RKO (cell line): ENCODE results near the gene CAVIN2.
A peak's percentile ranks its signal among the peaks of the same experiment; 100 is the strongest.

Source experiments
- DNase-seq: peaks from one replicate; pipeline ENCODE4 v3.0.0-alpha.2; 2016; ENCODE audit warnings: low spot score

Gene CAVIN2, protein sequence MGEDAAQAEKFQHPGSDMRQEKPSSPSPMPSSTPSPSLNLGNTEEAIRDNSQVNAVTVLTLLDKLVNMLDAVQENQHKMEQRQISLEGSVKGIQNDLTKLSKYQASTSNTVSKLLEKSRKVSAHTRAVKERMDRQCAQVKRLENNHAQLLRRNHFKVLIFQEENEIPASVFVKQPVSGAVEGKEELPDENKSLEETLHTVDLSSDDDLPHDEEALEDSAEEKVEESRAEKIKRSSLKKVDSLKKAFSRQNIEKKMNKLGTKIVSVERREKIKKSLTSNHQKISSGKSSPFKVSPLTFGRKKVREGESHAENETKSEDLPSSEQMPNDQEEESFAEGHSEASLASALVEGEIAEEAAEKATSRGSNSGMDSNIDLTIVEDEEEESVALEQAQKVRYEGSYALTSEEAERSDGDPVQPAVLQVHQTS

DNA sequence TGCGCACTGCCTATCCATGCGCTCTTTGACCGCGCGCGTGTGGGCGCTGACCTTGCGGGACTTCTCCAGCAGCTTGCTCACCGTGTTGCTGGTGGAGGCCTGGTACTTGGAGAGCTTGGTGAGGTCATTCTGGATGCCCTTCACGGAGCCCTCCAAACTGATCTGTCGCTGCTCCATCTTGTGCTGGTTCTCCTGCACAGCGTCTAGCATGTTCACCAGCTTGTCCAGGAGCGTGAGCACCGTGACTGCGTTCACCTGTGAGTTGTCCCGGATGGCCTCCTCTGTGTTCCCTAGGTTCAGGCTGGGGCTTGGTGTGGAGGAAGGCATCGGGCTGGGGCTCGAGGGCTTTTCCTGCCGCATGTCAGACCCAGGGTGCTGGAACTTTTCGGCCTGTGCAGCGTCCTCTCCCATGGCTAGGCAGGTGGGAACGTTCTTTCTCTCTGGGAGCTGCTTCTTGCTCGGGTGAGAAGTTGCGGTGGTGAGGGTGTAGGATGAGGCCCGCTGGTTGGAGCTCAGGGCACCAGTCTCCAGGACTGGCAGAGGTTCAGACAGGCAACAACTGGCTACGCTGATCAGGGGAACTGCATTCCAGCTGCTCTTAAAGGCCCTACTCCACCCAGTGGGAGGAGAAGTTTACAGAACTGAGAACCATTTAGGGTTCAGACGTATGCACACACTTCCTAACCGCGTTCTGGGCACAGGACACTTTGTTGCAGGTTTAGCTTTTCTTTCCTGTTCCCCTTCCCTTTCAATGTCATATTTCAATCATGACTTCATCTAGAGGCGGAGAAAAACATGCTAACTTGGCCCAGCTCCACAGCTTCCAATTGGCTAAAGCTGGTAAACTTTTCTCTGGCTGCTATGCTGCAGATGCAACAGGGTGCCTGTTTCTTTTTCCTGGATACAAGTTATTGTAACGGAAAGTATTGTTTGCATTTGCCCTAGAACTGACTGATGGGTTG, at the start of gene CAVIN2:
CAVIN2 (minus strand) TSS at position 574 of the 962 bp plus-strand sequence; CDS start at position 411, 163 bp downstream.
- no peak for DNase-seq

DNA sequence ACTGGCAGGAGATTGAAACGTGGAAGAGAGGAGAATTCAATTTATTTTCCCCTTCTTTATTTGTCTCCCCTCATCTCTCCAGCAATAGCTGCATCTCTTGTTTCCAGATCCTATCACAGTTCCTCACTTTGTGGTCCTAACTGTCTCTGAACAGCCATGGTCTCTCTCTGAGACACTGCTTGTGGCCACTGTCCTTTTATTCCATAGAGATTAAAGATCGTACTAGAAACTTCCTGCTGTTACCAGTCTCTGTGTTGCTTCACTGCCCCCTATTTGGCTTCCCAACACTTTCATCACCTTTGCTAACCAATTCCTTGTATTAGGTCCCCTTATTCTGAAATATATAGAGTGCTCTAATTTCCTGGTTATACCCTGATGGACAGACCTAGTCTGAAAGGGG, 48.9 kb upstream of the CAVIN2 start:
- no peak for DNase-seq

DNA sequence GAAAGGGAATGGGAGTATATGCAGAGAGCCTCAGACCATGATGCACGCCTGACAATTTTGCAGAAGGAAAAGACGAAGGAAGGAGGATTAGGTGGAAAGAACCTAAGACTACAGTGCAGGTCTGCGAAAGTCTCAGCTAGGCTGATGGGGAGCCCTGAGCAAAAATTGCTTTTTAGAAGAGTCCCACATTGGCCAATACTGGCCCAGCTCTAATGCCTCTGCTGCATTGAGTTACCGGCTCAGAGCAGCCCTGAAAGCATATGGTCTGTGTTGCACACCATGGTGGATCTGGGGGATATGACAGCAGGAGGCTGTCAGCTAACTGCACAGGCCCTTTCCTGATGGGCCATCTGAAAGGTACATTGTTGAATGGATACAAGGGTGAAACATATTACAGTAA, 48.3 kb upstream of the CAVIN2 start:
- DNase-seq: no peak

DNA sequence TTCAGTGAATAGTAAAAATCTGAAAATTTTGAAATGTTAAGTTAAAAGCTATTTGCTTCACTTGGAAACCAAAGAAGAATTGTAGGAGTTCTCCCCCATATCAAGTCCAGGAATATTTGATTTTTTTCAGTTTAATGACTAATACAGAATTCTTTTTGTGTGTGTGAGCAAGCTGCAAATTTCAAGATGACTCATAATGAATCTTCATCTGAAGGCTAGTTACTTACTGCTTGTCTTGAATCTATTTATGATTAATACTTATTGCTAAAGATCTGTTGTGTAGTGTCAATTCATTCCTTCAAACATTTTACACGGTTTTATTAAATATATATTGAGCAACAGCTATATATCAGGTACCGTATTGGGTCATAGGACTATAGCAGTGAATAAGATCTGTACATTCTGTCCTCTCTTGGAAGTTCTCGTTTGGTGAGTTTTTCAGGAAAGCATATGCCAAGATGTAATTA, 47.8 kb upstream of the CAVIN2 start:
- peak; percentile 91 for DNase-seq

DNA sequence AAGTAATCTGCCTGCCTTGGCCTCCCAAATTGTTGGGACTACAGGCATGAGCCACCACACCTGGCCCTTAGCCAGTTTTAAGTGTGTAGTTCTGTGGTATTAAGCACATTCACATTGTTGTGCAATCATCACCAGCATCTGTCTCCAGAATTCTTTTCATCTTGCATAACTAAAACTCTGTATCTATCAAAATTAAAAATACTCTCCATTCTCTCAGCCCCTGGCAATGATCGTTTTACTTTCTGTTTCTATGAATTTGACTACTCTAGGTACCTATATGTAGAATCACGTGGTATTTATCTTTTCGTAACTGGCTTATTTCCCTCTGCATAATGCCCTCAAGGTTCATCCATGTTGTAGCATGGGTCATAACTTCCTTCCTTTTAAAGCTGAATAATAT, 45.5 kb upstream of the CAVIN2 start:
- DNase-seq: no peak

DNA sequence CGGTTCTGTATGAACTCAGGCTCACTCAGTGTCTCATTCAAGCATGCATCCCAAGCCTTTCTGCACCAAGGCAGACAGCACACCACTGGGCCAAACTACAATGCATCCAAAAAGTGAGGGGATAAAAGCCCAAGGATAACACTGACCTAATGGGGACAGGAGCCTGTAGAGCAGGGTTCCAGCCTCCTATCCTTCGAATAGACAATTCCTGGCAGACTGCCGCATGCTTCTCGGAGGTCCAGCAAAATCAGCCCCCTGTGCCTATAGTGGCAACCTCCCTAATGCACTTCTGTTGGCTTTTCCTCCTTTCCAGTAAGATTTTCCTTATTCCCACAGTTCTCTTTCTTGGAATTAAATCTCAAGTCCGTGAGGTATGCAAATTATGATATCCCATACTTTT, 44.8 kb upstream of the CAVIN2 start:
- no peak for DNase-seq

DNA sequence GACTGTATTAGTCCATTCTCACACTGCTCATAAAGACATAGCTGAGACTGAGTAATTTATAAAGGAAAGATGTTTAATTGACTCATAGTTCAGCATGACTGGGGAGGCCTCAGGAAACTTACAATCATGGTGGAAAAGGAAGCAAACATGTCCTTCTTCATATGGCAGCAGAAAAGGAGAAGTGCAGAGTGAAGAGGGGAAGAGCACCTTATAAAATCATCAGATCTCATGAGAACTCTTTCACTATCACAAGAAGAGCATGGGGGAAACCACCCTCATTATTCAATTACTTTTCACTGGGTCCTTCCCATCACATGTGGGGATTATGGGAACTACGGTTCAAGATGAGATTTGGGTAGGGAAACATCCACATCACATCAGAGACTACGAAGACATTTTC, 43.0 kb upstream of the CAVIN2 start:
- no peak for DNase-seq

DNA sequence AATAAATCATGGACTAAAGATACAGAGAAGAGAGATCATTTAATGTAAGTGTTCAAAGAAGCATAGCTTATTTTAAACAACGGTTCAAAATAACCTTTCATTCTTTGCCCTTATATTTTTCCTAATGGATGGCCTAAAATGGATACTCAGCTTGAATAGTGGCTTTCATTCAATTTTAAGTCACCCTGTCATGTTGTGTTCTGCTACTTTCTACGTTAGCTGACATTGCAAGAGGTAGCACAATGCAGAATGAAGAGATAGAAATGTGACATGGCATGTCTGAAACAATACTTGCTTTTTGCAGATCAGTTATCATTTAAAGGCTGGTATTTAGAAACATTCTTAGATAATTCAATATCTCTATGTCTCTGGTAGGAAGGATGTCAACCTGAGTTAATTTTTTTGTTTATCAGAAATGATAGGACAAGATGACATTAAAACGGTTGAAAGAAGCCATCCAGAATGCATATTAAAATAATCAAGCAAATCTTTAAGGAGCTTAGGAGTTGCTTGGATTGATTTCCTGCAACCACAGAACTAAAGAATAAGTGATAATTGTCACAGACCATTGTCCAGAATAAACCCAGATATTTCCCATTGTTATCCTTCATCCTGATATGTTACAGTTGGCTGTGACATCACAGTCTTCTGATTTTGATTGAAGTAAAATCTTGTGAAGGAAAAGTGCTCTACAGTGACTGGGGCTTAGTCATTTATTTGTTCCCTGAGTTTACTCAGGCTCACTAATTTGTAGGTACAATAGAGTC, 41.7 kb upstream of the CAVIN2 start:
- DNase-seq: no peak

DNA sequence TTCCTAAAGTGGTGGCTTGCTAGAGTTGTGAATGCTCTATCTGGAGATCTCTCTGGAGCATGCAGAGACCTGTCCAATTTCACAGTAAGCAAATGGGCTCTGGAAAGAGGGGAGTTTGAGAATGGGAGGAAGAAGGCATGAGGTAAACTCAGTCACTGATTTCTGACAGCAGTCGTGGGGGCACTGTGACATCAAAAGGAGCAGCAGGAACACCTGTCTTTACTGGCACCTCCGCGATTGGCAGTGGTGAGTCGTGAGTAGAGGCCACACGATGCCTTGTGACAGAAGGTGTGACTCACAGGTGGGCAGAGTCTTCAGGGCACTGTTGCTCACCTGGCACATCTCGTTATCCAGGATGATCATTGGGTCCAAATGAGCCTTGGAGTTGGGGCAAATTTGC, 38.8 kb upstream of the CAVIN2 start:
- no peak for DNase-seq

DNA sequence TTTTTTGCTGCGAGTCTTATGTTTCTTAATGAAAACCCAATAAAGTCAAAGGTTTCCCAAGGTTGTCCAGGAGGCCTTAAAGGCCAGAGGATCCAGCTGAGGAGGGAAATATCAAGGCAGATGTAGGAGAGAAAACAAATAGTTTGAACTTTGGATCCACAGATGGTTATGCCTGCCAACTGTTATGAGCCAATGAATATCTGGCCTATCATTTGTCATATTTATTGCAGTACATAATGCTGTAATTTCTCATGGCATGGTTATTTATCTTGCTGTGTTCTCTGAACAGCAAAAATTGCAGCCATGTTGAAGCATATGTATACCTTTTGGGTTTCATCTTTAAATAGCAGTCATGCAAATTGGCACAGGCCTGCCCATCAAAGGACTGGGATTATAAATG, 38.2 kb upstream of the CAVIN2 start:
- no peak for DNase-seq

DNA sequence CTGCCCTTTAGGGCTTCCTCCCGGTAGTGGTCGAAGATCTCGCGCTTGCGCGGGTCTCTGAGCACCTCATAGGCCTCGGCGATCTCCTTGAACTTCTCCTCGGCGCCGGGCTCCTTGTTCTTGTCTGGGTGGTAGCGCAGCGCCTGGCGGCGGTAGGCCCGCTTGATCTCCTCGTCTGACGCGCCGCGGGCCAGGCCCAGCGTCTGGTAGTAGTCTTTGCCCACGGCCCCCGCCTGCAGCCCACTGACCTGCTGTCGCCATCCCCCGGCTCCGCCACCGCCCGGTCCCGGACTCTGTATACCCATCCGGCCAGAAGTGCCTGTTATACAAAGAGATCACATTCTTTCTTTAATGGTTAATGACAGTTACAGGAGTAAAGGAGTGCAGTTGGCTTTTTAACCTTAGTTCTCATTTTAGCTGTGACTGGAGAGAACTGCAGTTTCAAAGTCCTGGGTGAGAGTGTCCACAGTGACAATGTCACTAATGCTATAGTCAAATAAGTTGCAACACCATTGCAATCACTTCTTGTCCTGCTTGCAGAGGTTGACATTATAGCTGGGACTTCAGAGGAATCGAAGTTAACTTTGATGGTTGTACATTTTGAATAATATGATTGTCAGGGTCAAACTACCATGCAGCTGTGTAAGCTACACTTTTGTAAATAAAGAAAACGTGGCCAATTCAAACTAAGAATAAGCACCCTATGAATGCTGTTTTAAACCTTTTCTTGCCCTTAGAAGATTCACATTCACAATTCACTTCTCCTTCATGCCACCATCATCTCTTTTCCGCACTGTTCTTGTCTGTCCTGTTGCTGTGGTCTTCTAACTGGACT, 35.3 kb upstream of the CAVIN2 start:
- no peak for DNase-seq

DNA sequence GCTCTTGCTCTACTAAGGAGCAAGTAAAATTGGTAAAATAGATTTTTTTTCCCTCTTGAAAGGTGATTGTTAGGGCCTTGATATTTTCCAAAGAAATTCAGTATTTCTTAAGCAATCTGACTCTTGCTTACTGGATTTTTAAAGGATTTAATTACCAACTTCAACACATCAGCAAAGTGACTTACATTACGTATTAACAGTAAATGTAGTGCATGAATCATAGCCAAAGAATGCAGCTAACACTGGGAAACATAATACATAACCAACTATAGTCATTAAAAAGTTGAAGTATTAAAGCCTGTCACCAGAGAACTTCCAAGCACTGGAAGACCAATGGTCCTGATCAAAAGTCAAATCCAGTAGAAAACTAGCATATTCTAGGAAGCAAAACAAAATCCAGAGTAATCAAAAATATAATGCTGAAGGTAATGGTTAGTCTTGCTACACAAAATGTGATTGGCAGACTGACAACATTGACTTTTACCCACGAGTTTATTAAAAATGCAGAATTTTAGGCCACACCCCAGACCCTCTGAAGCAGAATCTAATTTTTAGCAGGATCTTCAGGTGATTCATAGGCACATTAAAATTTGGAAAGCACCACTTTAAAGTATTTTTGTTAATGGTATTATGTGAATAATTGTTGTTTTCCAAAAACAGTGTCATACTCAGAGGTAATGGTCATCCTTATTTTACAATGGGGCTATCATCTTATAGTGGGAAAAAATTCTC, 31.8 kb upstream of the CAVIN2 start:
- peak; percentile 68 for DNase-seq

DNA sequence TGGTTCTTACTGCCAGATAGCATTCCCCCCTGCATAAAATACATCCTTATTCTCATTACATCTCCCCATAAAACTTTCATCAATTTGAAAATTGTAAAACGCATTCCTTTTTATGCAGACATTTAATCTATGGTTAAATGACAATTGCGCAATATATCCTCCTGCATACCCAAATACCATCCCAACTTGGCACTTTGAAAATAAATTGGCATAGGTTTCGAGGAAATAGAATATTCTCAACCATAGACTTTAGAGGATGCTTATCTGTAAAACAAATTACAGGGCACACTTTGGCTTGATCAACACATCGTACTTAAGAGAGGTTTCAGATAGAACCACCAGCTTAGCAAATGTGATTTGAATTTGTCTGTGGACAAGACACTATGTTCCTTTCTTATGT, 31.0 kb upstream of the CAVIN2 start:
- no peak for DNase-seq

DNA sequence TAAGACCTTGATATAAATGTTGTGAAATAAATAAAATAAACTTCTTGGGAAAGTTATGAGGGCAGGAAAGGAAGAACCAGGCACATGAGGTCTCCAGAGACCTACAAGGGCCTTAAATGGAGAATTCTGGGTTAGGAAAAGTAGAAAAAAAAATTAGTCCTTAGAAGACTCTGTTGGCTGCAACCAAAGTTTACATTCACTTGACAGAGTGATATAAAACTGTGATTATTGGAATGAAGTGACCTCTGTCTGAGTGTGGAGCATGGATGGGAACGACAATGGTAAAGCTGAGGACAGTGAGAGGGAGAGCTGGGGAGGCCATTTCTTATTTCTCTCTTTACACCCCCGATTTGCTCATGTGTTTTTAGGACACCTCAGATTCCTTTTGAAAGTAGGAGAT, 29.0 kb upstream of the CAVIN2 start:
- DNase-seq: no peak

DNA sequence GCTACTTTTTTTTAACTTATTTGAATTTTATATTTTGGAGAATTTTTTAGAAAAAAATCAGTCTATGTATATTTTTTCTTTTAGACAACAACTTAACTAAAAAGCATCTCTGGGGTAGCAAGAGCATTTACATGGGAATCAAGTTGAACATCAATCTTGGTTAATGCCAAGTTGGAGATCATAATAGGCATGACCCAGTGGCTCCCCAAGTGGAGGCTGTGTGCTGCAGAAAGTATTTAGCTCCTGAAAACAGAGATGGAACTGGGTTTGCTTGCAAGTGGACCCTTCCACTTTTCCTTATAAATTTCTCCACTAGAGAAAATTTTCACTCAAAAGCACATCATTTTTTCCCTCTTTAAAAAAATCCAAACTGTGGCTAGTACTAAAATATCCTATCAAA, 23.9 kb upstream of the CAVIN2 start:
- DNase-seq: no peak

DNA sequence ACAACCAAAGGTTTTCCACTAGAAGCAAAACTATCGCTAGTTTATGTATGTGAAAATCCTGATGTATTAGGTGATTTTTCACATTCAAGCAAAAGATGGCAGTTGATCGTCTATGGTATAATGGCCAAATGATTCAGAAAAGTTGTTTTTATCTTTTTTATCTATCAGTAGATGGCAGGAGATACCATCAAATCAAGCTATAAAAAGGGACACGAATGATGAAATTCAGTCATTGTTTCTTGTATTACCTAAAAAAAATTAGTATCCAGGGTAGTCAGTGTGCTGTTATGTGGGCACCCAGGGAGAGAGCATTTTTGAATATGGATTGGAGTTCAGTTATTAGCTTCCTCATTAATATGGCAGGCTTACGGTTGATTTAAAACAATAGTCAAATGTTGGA, 22.9 kb upstream of the CAVIN2 start:
- no peak for DNase-seq

DNA sequence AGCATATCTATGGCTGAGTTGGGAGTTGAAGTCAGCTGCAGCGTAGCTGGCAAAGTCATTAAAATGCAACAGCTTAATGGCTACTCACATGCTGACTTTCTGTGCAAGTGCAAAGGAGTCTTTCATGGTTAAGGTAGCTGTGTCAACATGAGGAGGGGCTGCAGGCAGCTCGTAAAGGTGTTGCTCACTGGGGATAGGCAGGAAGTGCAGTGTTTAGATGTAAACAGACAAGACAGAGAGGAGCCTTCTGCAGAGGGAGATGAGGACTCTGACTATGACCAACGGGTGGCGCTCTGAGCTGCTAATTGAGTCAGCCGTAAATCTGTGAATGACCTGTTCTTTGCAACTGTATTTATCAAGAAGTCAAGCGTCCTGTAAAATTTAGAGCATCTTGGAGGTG, 22.3 kb upstream of the CAVIN2 start:
- peak; percentile 4 for DNase-seq

DNA sequence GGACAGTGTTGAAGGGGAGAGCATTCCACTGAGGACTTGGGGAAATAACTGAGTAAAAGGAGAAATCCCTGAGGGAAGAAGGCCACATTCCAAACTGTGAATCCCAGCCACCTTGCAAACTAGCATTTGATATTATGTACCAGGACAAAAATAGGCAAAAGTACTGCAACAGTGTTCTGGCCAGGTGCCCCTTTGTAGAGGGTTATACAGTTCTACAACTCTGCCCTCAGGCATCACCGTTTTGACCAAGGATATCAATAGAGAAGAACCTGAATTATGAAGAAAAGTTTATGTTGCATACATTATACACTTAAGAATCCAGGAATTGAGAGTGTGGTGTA, 20.6 kb upstream of the CAVIN2 start:
- DNase-seq: no peak

DNA sequence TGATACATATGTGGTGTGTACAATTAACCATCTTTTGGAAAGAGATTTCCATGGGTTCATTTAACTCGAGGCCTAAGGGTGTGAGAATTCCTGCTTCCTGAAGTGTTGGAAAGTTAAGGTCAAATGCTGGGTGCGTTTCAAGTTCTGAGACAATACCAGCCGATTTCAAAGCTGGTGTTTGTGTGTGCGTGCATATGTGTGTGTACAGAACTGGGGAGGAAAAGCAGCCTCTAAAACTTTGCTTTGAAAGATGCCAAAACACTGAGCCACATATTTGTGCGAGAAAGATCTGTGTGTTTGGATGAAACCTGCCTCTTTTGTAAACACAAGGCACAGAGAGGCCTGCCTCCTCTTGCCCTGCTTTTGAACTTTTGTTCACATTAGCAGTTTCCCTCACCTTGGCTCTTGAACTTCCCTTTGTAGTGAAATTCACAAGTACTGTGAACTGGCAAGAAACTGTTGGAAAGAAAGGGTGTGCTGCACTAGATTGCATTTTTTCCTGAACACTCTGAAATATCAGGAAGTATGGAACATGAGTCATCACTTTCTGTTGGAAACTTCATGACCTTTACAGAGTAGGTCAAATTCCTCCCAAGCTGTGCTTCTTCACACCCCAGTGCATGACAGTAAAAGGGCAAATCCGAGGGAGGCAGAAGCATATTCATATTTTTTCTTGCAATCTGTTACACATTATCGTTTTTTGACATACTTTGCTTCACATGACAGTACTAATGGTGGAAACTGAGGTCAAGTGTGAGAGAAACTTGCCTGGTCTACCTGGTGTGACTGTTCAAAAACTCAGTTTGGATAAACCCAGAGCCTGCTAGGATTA, 20.0 kb upstream of the CAVIN2 start:
- DNase-seq: peak; percentile 60

DNA sequence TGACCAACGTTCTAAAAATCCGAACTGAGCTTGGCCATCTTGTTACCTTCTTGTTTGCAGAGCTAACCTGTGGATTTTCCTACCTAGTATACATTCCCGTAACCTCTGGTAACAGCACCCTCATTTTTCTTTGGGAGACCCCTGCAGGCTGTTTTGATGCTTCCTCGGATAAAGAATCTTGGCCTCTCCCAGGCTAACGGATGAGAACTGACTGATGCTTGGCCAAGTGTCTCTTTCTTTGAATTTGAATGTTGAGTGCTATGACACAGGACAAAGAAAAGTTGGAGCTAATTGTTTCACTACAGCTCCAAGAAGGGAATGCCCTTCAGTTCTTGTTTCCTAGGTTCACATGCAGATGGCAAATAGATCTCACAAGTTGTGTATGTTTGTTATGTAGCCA, 19.3 kb upstream of the CAVIN2 start:
- no peak for DNase-seq
